ENCODE data around the gene DNAH7. TPM values are rescaled to one million over a fixed set of nuclear protein-coding genes. Genes with fewer than 3 reads are reported as not detected.

DNAH7 gene
- total RNA-seq, 1 donor from 2014 or later = 0.21 TPM

GRCh38 chr2:195759877-195760276 is 308.8 kb downstream of the DNAH7 start:
- Histone ChIP-seq H3K9me3 (peaks cover 0 to 26% of the 10 kb centered on the region in 2 donors), H3K36me3 (no peaks in the 10 kb centered on the region), H3K27ac (no peak overlapping the region), H3K4me3 (no peak overlapping the region), H3K4me1 (no peaks in the 10 kb centered on the region), H3K27me3 (no peaks in the 10 kb centered on the region)
- no peak for TF ChIP-seq CTCF (IDR thresholded peaks at IDR 0.05)
- DNase-seq (ENCODE audit: low spot score in 2 of 2) = no peak
- intact Hi-C loops (cut with DNase I) = no loop called here

GRCh38 chr2:195758846-195759245 is 309.8 kb downstream of the DNAH7 start:
- Histone ChIP-seq H3K27ac (no peak overlapping the region), H3K27me3 (no peaks in the 10 kb centered on the region), H3K4me1 (no peaks in the 10 kb centered on the region), H3K9me3 (peaks cover 0 to 21% of the 10 kb centered on the region in 2 donors), H3K36me3 (no peaks in the 10 kb centered on the region), H3K4me3 (no peak overlapping the region)
- intact Hi-C loops (cut with DNase I) = no loop called here
- TF ChIP-seq CTCF (IDR thresholded peaks at IDR 0.05) = no peak
- DNase-seq (ENCODE audit: low spot score in 2 of 2) = no peak

GRCh38 chr2:195756218-195756942 is 312.3 kb downstream of the DNAH7 start:
- peaks cover 0 to 15% of the 10 kb centered on the region in 2 donors for H3K9me3 ChIP-seq
- intact Hi-C loops (cut with DNase I) = no loop called here
- no peaks in the 10 kb centered on the region for H3K4me1 ChIP-seq
- H3K4me3 ChIP-seq = no peak overlapping the region
- no peaks in the 10 kb centered on the region for H3K27me3 ChIP-seq
- no peak overlapping the region for H3K27ac ChIP-seq
- no peaks in the 10 kb centered on the region for H3K36me3 ChIP-seq
- no peak for TF ChIP-seq CTCF (IDR thresholded peaks at IDR 0.05)
- DNase-seq (ENCODE audit: low spot score in 2 of 2) = no peak

- Histone ChIP-seq H3K4me3 (no peak overlapping the region), H3K36me3 (peaks cover 5 to 8% of the 10 kb centered on the region in 2 donors), H3K9me3 (no peaks in the 10 kb centered on the region), H3K27ac (no peak overlapping the region), H3K27me3 (no peaks in the 10 kb centered on the region), H3K4me1 (no peaks in the 10 kb centered on the region)
- no peak for DNase-seq (ENCODE audit: low spot score in 2 of 2)
- TF ChIP-seq CTCF (IDR thresholded peaks at IDR 0.05) = no peak
- intact Hi-C loops (cut with DNase I) = no loop called here
Observed at GRCh38 chr2:195741191-195741590, 327.4 kb downstream of the DNAH7 start.

GRCh38 chr2:195737511-195738325 is 330.9 kb downstream of the DNAH7 start:
- no peak for DNase-seq (ENCODE audit: low spot score in 2 of 2)
- H3K9me3 ChIP-seq = no peaks in the 10 kb centered on the region
- TF ChIP-seq CTCF (IDR thresholded peaks at IDR 0.05) = no peak
- intact Hi-C loops (cut with DNase I) = no loop called here
- no peaks in the 10 kb centered on the region for H3K27me3 ChIP-seq
- H3K4me1 ChIP-seq = no peaks in the 10 kb centered on the region
- peaks cover 3 to 8% of the 10 kb centered on the region in 2 donors for H3K36me3 ChIP-seq
- no peak overlapping the region for H3K4me3 ChIP-seq
- H3K27ac ChIP-seq = no peak overlapping the region

All from ascending aorta (tissue), 2 donors.